Measurements from ENCODE around the gene SEMA3B. TPM values are rescaled to one million over a fixed set of nuclear protein-coding genes. Genes with fewer than 3 reads are reported as not detected.

Gene SEMA3B
- total RNA-seq, 1 experiment from 2014 or later, result 7.3 TPM

DNA sequence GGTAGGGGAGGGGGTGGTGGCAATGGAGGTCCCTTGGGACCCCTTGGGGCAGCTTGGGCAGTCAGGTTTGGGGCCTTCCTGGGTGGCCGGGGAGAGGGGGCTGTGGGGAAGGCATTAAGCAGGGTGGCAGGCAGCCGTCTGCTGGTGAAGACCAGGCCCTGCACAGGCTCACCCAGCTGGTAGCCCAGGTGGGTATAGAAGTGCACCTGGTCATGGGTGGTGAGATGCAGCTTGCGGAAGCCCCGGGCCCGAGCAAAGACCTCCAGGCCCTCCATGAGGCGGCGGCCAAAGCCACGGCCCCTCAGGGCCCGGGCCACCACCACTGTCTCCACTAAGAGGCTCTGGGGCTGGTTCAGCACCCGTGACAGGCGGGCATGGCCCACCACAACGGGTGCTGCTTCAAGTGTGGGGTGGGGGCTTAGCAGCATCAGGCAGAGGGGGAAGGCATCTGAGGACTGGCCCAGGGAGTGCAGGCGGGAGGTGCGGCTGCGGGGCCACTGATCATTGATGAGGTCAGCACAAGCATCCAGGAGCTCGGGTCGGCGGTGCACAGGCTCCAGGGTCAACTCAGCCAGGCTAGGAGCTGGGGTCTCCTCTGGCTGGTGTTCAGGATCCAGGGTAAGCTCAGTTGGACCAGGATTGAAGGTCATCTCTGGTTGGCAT, 27.9 kb downstream of the SEMA3B start:
- CTCF ChIA-PET, result interaction anchor here (0.7 to 1.3 kb wide), 2 partner anchors 37 to 50 kb away, joined by 3 to 5 read pairs; no protein-coding TSS in a partner anchor

DNA sequence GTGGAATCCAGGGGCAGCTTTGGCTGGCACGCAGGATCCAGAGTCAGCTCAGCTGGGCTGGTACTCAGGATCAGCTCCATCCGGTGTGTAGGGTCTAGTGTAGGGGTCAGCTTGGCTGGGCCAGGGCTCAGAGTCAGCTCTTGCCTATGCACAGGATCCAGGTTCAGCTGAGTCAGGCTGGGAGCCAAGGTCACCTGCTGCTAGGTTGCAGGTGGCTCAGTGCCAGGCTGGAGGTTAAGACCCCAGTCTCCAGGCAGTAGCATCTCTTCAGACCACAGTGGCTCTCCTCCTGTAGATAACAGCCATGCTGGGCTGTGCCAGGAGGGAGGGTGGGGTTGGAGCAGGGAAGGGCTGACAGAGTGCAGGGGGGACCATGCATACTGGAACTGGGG, 28.4 kb downstream of the SEMA3B start:
- no peaks in the 10 kb centered on the region; the same call in 1 of the 2 replicates for H3K27me3 Mint-ChIP-seq (ENCODE audit: low read depth)
- no peak for DNase-seq (ENCODE audit: low spot score)
- POLR2A ChIA-PET, result no interaction called here
- TF ChIP-seq, protein P1, sequence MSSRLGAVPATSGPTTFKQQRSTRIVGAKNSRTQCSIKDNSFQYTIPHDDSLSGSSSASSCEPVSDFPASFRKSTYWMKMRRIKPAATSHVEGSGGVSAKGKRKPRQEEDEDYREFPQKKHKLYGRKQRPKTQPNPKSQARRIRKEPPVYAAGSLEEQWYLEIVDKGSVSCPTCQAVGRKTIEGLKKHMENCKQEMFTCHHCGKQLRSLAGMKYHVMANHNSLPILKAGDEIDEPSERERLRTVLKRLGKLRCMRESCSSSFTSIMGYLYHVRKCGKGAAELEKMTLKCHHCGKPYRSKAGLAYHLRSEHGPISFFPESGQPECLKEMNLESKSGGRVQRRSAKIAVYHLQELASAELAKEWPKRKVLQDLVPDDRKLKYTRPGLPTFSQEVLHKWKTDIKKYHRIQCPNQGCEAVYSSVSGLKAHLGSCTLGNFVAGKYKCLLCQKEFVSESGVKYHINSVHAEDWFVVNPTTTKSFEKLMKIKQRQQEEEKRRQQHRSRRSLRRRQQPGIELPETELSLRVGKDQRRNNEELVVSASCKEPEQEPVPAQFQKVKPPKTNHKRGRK (CRISPR knock-in tag; IDR thresholded peaks at IDR 0.05; ENCODE audit: borderline replicate concordance), result no peak
- TF ChIP-seq KAT7 (CRISPR knock-in tag; IDR thresholded peaks at IDR 0.05; ENCODE audit: borderline replicate concordance), result no peak
- no peak for TF ChIP-seq ATF3 (CRISPR knock-in tag; conservative IDR thresholded peaks at IDR 0.05)
- no peak for TF ChIP-seq ZNF423 (CRISPR knock-in tag; IDR thresholded peaks at IDR 0.05)
- TF ChIP-seq ELF4 (CRISPR knock-in tag; IDR thresholded peaks at IDR 0.05; ENCODE audit: low read depth), result no peak
- TF ChIP-seq, protein P2, sequence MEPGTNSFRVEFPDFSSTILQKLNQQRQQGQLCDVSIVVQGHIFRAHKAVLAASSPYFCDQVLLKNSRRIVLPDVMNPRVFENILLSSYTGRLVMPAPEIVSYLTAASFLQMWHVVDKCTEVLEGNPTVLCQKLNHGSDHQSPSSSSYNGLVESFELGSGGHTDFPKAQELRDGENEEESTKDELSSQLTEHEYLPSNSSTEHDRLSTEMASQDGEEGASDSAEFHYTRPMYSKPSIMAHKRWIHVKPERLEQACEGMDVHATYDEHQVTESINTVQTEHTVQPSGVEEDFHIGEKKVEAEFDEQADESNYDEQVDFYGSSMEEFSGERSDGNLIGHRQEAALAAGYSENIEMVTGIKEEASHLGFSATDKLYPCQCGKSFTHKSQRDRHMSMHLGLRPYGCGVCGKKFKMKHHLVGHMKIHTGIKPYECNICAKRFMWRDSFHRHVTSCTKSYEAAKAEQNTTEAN (CRISPR knock-in tag; IDR thresholded peaks at IDR 0.05), result no peak
- no peak for TF ChIP-seq ZNF671 (CRISPR knock-in tag; IDR thresholded peaks at IDR 0.05)
- no peak for TF ChIP-seq CTCF (IDR thresholded peaks at IDR 0.05)

More for the DNA sequence above, 27.9 kb downstream of the SEMA3B start:
- H3K4me1 Mint-ChIP-seq, result peaks cover 18% of the 10 kb centered on the region
- TF ChIP-seq GABPB1 (CRISPR knock-in tag; IDR thresholded peaks at IDR 0.05) (no peak), TEAD4 (CRISPR knock-in tag; IDR thresholded peaks at IDR 0.05) (no peak), NFYB (CRISPR knock-in tag; conservative IDR thresholded peaks at IDR 0.05; ENCODE audit: low read depth) (no peak), JUN (CRISPR knock-in tag; IDR thresholded peaks at IDR 0.05) (no peak), ZNF532 (CRISPR knock-in tag; IDR thresholded peaks at IDR 0.05; ENCODE audit: borderline replicate concordance) (no peak), ZNF671 (CRISPR knock-in tag; IDR thresholded peaks at IDR 0.05) (no peak), ZNF416 (CRISPR knock-in tag; IDR thresholded peaks at IDR 0.05) (no peak), ZNF121 (CRISPR knock-in tag; IDR thresholded peaks at IDR 0.05) (no peak), MYBL2 (CRISPR knock-in tag; IDR thresholded peaks at IDR 0.05) (no peak), ZMAT4 (CRISPR knock-in tag; IDR thresholded peaks at IDR 0.05) (no peak), ETV6 (CRISPR knock-in tag; IDR thresholded peaks at IDR 0.05) (no peak)
- TF ChIP-seq, protein P2 (CRISPR knock-in tag; IDR thresholded peaks at IDR 0.05), result no peak
- TF ChIP-seq, protein P3, sequence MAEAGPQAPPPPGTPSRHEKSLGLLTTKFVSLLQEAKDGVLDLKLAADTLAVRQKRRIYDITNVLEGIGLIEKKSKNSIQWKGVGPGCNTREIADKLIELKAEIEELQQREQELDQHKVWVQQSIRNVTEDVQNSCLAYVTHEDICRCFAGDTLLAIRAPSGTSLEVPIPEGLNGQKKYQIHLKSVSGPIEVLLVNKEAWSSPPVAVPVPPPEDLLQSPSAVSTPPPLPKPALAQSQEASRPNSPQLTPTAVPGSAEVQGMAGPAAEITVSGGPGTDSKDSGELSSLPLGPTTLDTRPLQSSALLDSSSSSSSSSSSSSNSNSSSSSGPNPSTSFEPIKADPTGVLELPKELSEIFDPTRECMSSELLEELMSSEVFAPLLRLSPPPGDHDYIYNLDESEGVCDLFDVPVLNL (CRISPR knock-in tag; IDR thresholded peaks at IDR 0.05; ENCODE audit: borderline replicate concordance, low read depth), result no peak
- no peaks in the 10 kb centered on the region; the same call in 1 of the 2 replicates for H3K27me3 Mint-ChIP-seq (ENCODE audit: low read depth)
- H3K9me3 Mint-ChIP-seq, result no peaks in the 10 kb centered on the region
- H3K4me3 Mint-ChIP-seq, result no peak overlapping the region
- H3K27ac Mint-ChIP-seq, result no peak overlapping the region
- no peaks in the 10 kb centered on the region for H3K36me3 Mint-ChIP-seq
- POLR2A ChIA-PET, result no interaction called here
- no peak for DNase-seq (ENCODE audit: low spot score)
- ATAC-seq, result no peak

More for the DNA sequence above, 28.4 kb downstream of the SEMA3B start:
- Mint-ChIP-seq H3K4me3 (no peak overlapping the region), H3K4me1 (peaks cover 18% of the 10 kb centered on the region), H3K9me3 (no peaks in the 10 kb centered on the region), H3K27ac (no peak overlapping the region), H3K36me3 (no peaks in the 10 kb centered on the region)
- ATAC-seq, result no peak
- CTCF ChIA-PET, result interaction anchor here (0.7 to 1.3 kb wide), 2 partner anchors 37 to 51 kb away, joined by 3 to 5 read pairs; no protein-coding TSS in a partner anchor
